Measurements from ENCODE around the gene RHBDD1.

Gene RHBDD1, protein sequence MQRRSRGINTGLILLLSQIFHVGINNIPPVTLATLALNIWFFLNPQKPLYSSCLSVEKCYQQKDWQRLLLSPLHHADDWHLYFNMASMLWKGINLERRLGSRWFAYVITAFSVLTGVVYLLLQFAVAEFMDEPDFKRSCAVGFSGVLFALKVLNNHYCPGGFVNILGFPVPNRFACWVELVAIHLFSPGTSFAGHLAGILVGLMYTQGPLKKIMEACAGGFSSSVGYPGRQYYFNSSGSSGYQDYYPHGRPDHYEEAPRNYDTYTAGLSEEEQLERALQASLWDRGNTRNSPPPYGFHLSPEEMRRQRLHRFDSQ

DNA sequence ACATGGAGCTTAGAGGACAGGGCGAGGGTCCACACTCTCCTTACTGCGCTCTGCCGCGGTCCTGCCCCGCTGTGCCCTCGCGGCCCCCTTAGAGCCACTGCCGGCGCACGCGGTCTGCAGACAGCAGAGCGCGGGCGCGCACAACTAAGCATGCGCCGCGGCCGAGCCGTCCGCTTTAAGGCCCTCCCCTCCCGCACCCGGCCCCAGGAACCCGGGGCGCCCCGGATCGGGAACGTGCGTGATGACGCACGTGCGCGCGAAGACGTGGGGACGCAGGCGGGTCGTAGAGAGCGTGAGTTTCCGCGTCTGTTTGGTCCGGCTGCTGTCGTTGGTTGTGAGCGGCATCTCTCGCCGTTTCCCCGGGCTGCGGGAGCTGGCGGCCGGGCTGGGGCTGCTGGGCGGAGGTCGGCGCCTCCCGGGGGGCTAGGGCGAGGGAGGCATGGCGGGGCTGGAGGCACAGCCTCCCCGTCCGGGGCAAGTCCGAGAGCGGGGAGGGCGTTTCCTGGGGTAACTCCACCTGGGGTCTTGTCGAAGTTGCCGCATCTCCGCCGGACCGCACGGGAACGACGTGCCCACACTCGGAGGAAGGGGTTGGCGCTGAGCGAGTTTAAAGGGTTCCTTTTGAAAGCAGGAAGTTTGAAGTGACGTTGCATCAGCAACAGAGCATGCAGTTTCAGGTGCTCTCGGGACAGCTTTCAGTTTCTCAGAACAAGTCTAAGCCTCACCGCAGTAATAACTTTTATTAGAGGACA, at the start of gene RHBDD1:
Gene RHBDD1 (plus strand): TSS at position 259 of the 752 bp plus-strand sequence. CDS start 28,640 bp downstream, outside the sequence.
- DNase-seq (ENCODE audit: low read depth): peak; percentile 88

DNA sequence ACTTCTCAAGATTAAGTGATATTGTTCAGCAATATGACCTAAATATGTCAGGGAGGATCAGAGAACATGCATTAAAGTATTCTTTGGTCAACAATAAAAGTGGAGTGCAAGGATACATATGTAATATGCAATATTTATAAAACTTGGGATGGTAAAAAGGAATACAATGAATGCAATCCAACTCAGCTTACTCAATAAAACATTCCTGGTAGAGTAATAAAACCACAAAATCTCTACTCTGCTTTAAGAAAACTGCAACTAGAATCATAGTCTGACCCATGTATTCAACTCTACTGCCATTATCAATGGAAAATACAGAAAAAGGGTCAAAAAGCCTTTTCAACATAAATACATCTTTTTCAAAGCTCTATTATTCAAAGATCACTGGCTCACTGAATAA, 47.8 kb upstream of the RHBDD1 start:
- no peak for DNase-seq (ENCODE audit: low read depth)

DNA sequence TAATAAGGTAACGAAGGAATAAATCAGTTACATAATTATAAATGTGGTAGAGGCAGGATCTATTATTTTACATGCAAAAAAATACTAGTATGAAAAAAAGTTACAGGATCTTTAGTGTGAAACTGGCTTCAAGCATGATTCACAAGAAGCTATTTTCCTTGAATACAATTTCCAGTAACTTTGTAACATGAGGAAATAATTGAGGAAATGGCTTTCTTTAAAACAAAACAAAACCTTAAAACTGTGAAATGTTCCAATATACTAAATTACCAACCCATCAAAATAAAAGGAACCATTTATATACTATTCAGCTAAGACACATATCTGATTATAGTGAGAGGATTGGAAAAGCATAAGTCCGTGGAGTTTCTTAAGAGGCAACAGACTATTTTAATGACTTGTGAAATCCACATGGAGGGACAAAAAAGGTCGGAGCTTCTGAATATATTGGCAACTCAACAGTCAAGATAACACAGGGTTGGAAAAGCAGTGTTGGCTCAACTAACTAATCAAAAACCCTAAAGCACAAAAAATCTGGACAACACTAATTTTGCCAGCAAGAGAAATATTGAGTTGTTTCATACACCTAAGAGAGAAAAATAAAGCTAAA, 46.9 kb upstream of the RHBDD1 start:
- no peak for DNase-seq (ENCODE audit: low read depth)

DNA sequence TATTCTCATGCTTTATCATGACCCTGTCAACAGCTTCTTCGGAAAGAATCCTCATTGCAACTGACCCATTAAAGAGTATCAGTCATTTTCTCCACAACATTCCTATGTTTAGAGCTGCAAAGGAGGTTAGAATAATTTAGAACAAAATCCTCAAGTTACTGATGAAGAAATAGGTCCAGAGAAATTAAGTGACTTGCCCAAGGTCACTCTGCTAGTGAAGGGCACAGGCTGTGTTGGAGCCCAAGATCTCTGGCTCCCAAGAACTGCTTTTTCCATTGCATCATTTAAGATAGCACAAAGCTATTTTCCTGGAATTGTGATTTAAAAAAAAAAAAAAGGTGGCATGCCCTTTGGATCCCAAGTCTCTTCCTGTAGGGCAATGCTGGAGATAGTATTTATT, 45.8 kb upstream of the RHBDD1 start:
- no peak for DNase-seq (ENCODE audit: low read depth)

DNA sequence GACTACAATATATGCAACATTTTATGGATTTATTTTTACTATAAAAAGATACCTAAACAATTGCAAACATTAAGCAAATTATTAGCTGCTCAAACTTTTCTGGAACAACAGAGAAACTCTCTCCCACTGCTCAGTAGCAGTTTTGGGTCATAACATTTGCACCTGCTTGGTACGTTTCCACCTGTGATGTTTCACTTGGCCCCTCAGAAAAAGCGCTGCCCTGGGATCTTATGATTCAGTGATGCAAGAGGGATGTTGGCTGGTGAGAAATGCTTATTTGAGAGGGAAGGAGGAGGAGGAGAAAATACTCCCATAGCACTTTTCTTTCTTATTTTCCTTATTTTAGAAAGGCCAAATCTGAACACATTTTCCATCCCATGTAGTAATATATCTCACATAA, 45.4 kb upstream of the RHBDD1 start:
- DNase-seq (ENCODE audit: low read depth): no peak

DNA sequence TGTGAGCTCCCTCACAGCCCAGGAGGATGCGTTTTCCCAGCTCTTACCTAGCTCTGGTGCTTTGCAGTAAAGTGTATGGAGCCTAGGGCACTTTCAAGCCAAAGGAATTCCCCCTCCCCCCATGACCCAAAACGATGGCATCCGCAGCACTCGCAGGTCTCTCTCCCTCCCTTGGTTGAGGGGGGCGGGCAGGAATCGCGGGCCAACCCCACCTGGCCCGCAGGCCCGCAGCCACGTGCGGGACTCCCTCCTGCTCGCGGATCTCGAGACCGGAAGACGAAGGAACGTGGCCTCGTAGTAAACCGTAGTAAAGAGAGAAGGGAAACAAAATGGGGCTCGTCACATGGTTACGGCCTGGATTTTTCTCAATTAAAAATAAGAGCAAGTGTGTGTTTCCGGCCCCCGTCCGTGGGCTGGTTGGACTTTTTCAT, 44.8 kb upstream of the RHBDD1 start:
- DNase-seq (ENCODE audit: low read depth): peak; percentile 65

DNA sequence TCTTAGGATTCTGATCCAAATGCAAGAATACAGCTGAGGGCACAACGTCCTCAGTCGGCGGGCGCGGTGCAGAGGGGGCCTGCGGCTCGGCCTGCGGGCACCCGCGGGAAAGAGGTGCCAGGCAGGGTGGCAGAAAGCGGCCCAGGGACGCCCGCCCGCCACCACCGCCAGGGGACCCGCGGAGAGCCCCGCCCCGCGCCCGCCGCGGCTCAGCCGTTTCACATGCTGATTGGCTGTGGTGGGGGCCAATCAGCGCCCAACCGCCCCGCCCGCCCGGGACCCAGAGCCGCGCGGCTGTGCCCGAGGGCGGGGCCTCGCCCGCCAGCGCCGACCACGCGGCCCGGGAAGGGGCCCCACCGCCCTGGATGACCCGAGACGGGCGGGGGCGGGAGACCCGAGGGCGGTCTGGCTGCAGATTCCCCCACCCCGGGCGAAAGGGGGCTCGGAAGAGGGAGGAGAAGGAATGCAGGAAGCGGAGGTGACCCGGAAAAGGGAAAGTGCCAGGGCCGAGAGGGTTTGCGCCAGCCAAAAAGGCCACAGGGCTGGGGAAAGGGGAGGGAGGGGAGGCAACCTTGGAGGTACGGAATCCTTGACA, 44.3 kb upstream of the RHBDD1 start:
- peak; percentile 82 for DNase-seq (ENCODE audit: low read depth)

DNA sequence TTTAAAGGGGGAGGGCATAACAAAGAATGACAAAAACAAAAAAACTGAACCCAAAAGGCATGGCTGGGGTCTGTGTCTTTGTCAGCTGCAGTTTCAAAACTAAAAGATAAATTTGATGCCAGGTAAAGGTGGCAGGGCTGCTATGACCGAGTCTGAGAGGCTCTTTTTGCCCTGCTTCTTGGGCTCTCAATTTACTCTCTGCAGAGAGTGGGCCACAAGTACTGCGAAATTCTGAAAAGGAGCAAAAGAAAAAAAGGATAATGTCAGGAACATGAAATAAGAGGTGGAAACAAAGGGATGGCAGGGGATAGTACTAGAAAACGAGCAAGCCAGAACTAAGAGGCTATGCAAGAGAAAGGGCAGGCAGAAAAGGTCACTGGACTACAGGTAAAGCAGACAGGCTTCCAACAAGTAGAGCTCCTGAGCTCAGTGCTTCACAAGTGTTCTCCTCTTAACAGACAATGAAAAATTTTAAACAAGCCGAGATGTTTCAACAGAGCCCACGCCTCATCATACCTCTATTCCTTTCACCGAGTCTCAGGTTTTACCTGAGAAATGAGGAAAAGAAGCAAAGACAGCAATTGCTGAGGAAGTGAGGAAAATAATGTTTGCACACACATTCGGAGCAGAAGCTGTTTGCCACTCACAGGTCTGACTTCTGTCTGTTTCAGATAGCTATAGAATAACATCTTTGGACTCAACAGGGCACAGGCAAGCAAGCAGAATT, 43.5 kb upstream of the RHBDD1 start:
- no peak for DNase-seq (ENCODE audit: low read depth)

DNA sequence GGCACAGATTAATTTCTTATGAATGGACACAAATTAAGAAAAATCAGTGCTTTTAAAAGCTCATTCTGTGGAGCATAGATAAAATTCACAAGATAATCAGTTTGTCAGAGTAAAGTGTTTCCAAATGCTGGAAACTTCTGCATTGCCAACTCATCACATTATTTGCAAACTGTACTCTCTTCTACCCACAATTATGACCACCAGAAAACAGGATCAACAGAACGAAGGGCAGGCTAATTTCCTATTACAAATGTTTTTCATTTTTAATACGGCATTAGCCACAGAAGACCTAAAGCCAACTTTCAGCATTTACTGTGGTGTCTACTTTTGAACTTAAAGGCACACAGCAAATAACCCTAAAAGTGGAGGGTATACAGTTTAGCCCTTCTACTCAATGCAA, 42.2 kb upstream of the RHBDD1 start:
- DNase-seq (ENCODE audit: low read depth): no peak

DNA sequence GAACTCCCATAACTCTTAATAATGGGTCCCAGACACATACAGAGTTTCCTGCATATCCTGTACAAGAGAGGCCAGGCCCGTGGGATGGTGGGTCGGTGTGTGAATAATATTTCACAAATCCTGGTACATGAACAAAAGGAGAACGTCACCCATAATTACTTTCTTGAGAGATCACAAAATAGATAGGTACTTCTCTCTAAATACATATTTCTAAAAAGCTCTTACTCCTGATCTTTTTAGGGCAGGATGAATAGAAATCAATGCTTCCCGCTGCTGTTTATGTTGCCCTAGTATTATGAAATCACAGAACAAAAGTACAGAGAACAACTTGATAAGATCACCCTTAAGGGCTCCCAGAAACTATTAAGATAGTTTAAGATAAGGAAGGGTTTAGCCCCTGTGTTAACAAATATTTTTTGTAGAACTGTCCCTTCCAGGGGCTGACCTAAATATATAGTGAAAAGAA, 41.6 kb upstream of the RHBDD1 start:
- no peak for DNase-seq (ENCODE audit: low read depth)

DNA sequence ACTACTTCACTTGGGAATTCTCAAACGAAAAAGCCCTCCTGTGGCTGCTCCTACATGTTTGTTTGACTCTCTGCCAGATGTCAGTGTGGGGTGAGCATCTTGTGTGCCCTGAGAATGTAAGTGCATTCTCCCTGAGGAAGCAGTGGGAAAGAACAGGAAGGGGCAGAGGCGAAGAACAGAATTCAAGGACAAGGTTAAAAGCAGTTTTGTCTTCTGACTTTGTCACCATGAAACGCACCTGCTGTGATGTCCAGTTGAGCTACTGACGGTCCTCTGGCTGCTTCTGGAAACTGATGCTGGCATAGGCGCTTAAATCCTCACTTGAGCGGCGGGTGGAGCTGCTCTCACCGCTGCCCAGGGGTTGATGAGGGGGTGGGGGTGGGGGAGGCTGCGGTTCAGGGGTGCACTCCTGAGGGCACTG, 41.1 kb upstream of the RHBDD1 start:
- DNase-seq (ENCODE audit: low read depth): no peak

DNA sequence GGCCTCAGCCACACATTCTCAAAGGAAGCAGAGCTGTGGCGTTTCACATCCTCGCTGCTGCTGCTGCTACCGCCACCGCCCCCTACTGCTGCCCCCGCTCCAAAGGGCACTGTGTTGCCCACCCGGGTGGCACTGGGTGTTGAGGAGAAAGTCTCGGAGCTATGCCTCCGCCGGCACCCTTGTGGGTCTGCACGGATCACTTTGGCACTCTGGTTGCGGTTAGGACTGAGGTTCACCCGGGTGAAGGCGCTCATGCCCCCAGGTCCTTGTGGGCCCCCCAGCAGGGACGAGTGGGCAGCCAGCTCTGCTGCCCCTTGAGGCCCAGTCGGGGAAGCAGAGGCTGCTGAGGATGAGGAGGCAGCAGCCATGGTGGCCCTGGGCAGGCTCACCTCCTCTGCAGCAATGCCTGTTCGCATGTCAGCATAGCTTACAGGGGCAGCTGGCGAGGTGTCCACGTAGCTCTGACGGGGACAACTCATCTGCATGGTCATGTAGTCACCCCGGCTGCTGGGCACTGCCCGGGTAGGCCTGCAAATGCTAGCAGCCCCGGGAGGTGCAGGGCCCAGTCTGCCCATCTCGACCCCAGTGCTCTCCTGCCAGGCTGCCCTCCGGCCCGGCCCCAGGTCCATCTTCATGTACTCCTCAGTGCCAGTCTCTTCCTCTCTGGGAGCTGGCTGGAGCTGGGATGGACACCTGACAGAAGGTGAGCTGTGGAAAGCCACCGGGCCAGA, 40.4 kb upstream of the RHBDD1 start:
- no peak for DNase-seq (ENCODE audit: low read depth)

DNA sequence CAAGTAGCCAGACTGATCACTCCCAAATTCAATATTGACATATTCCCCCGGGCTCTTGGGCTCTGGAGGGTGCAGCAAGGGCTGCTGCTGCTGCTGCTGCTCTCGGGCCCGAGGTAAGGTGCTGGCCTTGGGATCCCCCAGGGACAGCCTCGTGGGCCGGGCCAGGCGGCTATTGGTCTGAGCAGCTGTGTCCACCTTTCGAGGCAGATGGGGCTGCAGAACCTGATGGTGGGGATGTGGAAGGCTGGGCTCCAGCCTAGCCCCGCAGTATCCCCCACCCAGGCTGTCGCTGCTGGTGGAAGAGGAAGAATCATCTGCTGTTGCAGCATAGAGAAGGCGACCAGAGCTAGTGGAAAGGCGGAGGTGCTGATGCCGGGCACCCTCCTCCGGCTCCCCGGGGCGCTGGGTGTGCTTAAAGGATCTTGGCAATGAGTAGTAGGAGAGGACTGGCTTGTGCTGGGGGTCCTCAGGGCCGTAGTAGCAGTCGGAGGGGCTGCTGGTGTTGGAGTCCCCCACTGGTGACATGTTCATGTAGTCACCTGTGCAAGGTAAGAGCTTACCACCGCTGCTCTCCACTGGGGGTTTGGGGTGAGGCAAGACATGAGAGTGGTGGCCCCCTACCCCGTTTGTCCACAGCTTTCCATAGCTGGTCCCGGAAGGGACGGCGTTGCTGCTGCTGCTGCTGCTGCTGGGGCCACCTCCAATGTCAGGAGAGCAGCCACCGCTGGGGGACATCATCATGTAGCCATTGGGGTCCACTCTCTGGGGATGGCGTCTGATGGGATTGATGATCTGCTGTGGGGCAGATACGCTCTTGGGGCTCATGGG, 39.6 kb upstream of the RHBDD1 start:
- no peak for DNase-seq (ENCODE audit: low read depth)

DNA sequence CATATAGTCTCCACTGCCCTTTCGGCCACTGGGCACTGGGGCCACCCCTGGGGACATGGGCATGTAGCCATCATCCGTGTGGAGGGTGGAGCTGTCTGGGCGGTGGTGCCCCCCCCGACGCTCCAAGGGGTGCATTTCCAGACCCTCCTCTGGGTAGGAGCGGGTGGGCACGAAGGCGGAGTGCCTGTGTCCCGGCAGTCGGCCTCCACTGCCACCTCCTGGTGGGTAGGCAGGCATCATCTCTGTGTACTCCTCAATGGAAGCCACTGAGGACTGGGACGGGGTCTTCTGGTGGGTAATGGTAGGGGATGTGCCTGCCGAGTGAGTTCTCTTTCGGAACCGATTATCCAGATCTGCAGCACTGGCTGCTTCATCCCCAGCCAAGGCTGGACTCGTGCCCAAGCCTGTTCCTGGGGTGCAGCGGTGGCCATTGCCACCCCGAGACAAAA, 39.0 kb upstream of the RHBDD1 start:
- DNase-seq (ENCODE audit: low read depth): no peak

DNA sequence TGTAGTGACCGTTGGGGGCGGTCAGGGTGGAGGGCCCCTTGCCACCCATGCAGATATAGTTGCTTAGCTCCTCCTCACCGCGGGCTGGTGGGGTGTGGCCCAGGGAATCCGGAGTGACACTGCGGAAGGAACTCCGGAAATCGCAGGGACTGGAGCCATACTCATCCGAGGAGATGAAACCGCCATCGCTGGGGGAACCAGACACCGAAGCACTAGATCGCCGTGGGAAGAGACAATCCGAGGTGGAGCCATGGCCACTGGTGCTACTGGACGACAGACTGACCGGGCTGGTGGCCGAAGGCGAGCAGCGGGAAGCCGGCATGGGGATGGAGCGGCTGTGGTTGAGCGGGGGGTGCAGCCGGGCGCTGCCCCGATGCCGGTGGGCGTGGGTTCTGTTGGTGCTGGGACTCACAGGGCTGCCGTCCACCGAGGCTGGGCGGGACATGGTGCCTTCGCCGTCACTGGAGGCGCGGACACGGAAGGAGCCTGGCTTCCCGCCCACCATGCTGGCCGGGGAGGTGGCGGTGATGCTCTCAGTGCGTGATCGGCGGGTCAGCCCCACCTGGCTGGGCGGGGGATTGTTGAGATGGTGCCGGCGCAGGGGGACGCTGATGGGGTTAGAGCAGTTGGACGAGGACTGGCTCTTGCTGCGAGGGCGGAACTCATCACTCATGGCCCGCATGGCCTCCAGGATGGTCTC, 38.4 kb upstream of the RHBDD1 start:
- DNase-seq (ENCODE audit: low read depth): no peak

DNA sequence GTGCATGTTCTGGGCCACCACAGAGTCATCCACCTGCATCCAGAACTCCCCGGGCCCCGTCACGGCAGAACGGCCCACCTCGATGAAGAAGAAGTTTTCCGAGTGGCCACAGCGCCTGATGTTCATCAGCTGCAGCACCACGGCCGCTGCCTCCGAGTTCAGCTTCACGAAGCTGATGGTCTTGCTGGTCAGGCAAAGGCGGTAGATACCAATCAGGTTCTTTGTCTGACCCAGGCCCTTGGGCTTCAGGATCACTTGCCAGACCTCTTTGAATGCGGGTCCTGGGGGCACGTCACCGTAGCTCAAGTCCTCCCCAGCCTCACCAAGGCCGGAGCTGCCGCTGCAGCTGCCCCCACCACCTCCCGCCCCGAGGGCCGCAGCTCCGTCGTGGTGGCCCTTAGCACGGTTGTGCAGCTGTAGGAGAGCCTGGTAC, 37.8 kb upstream of the RHBDD1 start:
- no peak for DNase-seq (ENCODE audit: low read depth)

DNA sequence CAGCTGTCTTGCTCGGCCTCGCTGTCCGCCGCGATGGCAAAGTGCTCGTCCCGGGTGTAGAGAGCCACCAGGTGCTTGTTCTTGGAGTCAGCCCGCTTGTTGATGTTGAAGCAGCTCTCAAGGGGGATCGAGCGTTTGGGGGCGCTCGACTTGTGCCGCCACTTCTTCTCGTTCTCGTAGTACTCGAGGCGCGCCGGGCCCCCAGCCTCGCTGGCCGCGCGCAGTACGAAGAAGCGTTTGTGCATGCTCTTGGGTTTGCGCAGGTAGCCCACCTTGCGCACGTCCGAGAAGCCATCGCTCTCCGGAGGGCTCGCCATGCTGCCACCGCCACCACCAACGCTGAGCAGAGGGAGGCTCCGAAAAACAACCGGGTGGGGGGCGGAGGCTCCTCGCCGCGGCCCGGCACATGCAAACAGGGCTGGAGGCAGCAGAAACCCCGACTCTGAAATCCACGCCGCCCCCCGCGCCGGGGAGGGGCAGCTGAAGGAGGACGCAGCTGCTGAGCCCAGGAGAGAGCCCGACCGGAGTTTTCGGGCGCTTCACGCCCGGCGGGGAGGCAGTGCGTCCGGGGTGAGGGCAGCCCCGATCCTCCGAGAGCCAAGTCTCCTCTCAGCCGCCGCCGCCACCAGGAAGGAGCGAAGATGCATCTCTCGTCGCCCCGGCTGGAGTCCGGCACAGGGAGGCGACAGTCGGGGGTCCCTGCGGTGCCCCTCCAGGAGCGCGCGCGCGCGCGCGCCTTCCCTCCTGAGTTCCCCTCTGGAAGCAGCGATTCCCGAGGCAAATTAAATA, 37.2 kb upstream of the RHBDD1 start:
- DNase-seq (ENCODE audit: low read depth): no peak

DNA sequence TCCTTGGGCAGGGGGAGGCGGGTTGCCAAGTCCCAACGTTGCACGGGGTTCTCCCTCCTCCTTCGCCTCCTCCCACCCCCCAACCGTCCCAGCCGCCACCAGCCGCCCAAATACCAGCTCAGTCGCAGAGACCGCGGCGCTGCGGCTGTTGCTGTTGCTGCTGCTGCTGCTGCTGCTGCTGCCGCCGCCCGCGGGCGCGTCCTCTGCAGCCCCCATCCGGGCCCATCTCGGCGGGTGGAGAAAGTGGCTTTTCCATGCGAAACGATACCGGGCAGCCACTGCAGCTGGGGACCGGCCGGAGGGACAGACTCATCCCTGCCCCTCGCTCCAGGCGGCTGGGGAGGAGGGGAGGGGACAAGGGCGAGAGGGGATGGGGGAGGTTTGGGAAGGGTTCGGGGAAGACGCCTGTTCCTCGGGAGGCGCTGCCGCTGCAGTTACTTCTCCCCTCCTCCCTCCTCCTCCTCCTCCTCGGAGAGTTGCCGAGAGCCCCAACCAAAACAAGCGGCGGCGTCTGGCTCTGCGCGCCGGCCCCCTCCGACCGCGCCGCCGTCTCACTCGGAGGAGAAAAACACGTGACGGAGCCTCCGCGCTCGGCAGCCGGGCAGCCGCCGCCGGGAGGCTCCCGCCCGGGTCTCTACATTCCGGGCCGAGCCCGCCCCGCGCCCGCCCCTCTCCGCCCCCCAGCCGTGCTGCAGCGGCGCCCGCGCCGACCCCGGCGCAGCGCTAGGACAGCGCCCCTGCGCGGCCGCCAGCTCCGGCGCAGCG, 36.5 kb upstream of the RHBDD1 start, which contains the start of gene IRS1:
Gene IRS1 (minus strand): TSS at position 610 of the 765 bp plus-strand sequence. CDS start 1,082 bp downstream, outside the sequence.
- DNase-seq (ENCODE audit: low read depth): peak; percentile 48

Measured in T-helper 22 cell (primary cell).